HG03520 (cell line): ENCODE measurements around the gene CYB561A3.
A peak's percentile ranks its signal among the peaks of the same experiment; 100 is the strongest.
"Not testable (repeated sequence)": the region's sequence is repeated elsewhere in the genome, so short reads cannot be mapped to it uniquely, and the experiment has no call there.

Experiments used
- ATAC-seq: cut with Tn5 transposase; IDR thresholded peaks from one replicate; pipeline ENCODE4 v1.9.1; 2021; ENCODE audit warnings: mild to moderate bottlenecking, moderate library complexity; ENCODE audit not compliant: unreplicated experiment

The CYB561A3 gene

DNA sequence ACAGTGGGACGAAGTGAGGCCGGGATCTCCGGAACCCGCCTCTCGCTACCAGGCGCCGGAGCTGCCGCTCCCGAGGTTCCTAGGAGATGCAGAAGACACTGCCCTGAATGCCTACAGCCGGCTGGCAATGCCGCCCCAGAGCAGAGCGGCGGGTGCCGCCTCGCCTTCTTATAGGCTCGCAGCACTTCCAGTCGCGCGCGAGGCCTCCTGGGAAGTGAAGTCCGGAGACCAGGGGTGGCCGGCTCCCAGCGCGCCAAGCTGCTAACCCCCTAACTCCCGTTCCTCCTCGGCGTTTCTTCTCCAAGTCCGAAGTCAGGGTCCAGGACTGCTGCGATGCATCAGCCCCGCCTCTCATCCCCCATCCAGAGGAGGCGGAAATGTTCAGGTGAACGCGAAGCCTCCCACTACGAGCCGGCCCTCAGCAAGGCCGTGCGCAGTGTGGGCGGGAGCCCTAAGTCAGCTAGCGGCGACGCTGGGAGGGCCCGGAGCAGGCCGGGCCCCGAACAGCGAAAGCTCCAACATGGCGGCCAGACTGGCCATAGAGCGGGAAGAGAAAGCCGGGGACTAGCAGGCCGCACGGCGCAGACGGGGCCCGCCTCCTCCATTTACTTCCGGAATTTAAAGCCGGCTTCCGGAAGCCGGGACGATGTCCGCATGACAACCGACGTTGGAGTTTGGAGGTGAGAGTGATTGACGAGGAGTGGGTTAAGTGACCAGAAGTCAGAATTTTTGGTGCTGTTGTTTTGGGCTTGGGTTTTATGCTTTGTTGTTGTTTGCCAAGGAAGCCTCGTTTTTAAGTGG, at the start of gene CYB561A3, which contains the start of gene TMEM138:
Gene CYB561A3 (minus strand): TSS at position 142 of the 801 bp plus-strand sequence. CDS start 5,169 bp downstream, outside the sequence.
Gene TMEM138 (plus strand): TSS at position 634 of the 801 bp plus-strand sequence. CDS start 2,017 bp downstream, outside the sequence.
- peak; percentile 84 for ATAC-seq

- no peak for ATAC-seq
Measured at GRCh38 chr11:61406991-61407728, 45.5 kb upstream of the CYB561A3 start.

DNA sequence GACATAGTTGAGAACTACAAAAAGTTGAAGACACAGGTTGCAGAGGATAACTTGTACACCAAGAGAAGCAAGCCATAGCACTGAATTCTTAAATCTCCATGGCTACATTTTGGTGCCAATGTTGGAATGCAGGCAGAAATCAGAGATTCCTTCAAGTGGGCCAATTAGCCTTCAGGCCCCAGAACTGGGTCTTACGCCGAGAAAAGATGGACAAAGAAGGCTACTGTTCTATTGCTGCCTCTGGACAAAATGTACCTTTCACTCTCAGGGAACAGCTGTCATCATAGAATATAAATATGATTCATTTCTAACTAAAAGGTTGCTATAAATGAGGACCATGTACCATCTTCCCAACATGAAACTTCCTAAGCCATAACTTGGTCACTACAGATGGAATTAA, 44.4 kb upstream of the CYB561A3 start:
- ATAC-seq, result no peak

DNA sequence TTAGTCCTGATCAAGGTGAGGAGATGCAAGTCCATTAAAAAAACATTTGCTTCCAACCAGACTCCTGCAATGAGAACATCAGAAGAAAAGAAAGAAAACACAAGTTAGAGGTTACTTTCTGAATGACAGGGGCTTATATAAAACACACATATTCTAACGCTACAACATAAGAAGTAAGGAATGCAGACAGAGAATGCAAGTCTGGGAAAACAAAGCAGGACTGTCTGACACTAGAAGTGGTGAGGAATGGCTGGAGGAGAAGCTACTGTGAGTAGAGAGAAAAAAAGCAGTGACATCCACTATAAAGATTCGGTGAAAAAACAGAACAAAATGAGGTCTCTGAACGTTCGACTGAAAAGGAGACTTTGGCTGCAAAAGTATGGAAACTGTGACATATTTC, 43.0 kb upstream of the CYB561A3 start:
- no peak for ATAC-seq

DNA sequence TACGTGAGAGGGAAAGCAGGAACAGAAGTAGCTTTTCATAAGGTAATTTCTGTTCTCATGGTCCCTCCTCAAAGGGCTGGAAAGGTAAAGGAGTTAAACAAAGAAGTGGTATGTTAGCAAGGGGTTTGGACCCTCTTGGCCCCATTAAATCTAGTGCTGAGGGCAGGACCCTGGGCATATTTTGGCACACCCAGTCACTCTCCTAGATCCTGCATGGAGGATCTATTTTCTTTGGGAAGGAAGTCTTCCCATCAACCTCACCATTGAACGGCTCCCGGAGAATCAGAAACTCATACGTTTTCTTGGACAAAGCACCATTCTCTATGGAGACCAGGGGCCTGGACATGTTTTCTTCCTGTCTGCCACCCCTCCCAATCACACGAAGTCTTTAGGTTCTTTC, 42.4 kb upstream of the CYB561A3 start:
- no peak for ATAC-seq

GRCh38 chr11:61403658-61404057, 42.0 kb upstream of the CYB561A3 start:
- no peak for ATAC-seq

- ATAC-seq, result no peak
Measured at GRCh38 chr11:61401573-61401972, 39.9 kb upstream of the CYB561A3 start.

DNA sequence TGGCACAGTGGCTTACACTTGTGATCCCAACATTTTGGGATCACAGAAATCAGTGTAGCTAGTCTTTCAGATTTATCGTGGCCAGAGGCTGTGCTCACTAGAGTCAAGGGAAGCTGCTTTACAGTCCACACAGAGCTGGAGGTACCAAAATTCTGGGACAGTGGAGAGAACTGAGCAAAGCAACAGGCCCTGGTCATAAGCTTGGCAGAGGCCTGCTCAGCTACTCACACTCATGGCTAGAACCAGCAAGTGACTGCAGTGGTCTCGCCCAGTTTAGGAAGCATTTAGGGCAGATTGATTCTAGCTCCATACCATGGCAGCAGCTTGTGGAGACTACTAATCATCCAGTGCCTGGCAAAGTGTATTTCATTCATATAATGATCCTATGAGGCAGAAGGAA, 39.5 kb upstream of the CYB561A3 start:
- no peak for ATAC-seq

GRCh38 chr11:61392981-61393595, 31.4 kb upstream of the CYB561A3 start:
- no peak for ATAC-seq

DNA sequence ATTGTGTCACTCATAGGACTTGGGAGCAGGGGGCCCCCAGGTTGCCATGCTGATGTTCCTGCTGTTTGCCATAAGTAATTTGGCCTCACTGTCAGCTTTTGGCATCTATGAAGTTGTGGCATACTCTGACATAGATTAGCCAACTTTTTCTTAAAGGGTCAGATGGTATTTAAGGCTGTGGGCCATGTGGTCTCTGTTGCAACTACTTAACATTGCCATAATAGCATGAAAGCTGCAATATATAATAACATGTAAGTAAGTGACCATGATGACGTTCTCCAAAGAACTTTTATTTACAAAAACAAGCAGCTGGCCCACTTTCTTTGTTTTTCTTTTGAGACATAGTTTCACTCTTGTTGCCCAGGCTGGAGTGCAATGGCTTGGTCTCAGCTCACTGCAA, 28.5 kb upstream of the CYB561A3 start:
- no peak for ATAC-seq

DNA sequence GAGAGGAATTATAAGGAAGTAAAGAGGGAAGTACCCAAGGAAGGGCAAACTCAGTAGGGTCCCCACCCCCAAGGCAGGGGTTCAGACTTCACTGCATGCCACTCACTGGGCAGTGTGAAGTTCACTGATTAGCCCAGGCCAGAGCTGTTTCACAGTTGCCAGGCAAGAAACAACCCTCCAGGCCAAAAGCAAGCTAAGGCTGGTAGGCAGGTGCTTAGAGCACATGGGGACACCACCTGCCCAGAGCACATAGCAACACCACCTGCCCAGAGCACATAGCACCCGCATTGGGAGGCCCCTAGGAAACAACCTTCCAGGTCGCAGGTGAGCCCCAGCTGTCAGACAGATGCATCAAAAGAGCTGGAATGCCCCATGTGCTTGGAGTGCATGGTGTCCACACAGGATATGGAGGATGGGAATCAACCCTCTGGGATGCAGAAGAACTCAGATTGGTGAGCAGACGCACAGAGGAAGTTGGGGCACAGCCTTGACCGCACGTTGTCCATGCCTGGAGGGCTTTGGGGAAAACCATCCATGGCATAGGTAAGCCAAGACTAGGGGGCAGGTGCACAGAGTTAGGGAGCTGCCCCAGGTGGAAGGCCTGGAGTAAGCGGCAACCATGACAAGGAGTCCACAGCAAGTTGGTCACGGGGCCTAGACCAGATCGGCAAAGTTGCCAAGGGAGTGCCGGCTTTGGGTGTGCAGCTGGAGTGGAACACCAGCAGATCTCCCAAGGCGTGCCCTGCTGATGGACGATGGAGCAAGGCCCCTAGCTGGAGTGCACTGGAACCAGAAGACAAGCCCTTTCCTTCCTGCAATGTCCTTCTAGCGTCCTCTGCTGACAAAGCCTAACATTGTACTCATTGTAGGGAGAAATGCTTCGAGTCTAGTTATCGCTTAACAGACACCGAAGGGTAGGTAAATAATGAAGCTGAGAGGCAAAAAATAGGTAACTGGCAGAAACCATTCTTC, 22.9 kb upstream of the CYB561A3 start:
- no peak for ATAC-seq

DNA sequence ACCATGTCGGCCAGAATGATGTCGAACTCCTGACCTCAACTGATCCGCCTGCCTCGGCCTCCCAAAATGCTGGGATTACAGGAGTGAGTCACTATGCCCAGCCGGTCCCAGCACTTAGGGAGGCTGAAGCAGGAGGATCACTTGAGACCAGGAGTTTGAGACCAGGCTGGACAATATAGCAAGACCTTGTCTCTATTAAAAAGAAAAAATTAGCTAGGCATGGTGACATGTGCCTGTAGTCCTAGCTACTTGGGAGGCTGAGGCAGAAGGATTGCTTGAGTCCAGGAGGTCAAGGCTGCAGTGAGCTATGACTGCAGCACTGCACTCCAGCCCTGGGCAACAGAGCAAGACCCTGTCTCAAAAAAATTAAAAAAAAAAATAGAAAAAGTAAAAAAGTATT, 22.2 kb upstream of the CYB561A3 start:
- not testable (repeated sequence) for ATAC-seq

DNA sequence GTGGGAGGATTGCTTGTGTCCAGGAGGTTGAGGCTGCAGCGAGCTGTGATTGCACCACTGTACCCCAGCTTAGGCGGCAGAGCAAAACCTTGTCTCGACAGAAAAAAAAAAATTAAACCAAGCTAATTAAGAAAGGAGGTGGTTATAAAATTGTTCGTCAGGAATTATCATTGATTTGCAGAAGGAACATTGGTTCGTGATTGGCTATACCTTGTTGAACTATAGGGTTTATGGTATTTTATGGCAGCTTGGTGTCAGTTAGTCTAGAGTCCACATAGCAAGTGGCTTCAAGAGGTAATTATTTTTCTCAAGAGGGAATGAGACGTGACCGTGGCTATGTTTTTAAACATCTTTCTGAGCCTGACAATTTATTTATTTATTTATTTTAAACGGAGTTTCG, 19.2 kb upstream of the CYB561A3 start:
- ATAC-seq, result no peak

DNA sequence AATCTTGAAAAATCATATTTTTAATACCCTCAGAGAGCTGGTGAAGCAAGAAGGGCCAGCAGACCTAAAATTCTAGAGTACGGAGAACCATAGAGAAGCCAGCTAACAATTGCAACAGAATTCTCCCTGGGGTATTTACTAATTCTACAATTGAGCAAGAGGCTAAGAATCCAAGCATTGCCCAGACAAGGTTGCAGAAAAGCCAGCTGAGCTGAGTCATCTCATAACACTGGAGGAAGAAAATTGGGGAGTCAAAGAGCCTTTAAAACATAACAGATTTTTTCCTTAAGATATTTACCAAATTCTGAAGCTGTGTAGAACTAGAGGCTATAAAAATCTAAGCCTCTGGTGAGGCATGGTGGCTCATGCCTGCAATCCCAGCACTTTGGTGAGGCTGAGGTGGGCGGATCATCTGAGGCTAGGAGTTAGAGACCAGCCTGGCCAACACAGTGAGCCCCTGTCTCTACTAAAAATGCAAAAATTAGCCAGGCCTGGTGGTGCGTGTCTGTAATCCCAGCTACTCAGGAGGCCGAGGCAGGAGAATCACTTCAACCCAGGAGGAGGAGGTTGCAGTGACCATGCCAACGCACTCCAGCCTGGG, 17.1 kb upstream of the CYB561A3 start:
- no peak for ATAC-seq

DNA sequence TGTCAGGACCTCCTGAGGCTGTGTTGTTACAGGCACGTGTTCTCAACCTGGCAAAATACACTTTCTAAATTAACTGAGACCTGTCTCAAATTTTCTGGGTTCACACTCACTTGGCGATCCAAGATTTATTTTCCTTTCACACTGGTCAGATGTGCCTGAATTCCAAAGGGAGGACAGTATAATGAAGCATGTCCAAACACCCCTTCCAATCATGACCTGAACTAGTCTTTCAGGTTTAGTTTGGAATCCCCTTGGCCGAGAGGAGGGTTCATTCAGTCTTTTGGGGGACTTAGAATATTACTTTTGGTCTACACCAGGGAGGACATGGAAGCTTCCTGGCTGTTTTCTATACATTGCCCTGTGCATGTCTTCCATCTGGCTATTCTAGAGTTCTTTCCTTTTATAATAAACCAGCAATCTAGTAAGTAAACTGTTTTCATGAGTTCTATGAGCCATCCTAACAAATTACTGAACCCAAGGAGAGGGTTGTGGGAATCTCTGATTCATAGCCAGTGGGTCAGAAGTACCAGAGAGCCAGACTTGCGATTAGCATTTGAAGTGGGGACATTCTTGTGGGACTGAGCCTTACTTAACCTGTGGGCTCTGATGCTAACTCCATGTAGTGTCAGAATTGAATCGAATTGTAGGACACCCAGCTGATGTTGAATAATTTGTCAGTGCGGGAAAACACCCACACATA, 15.9 kb upstream of the CYB561A3 start:
- ATAC-seq, result no peak

GRCh38 chr11:61375761-61376108, 14.1 kb upstream of the CYB561A3 start:
- ATAC-seq, result no peak

GRCh38 chr11:61372659-61373420, 11.2 kb upstream of the CYB561A3 start:
- ATAC-seq, result no peak

DNA sequence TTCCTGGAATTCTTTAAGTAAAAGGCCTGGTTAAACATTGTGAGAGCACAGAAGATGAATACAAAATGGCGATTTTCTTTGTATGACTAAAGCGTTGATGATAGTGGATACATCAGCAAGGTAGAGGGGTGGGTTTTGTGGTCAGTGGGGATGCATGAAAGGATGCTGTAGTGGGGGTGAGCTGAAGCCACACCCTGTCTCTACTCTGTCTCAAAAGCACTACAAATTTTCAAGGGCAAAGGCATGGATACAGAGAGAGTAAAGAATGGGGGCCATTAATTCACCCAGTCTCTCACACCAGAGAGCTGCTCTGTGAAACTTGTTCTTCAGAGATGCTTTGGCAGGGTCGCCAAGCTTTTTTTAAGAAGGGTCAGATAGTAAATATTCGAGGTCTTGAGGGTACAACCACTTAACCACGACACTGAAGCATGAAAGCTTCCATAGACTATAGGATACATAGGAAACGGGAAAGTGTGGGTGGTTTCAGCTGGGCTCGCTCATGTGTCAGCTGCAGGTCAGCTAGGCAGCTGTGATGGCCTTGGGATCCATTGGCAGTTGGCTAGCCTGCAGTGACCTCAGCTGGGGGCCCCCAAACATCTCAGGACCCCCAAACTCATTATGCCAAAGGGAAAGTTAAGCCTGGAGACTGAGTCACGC, 8.8 kb upstream of the CYB561A3 start:
- no peak for ATAC-seq
